ENCODE data around the gene RNF5. TPM values are rescaled to one million over a fixed set of nuclear protein-coding genes. Genes with fewer than 3 reads are reported as not detected.
"Not testable (repeated sequence)": the region's sequence is repeated elsewhere in the genome, so short reads cannot be mapped to it uniquely, and the experiment has no call there.

The RNF5 gene
- total RNA-seq, 3 donors from 2014 or later: 56.3 to 78.0 (median 70.5) TPM

DNA sequence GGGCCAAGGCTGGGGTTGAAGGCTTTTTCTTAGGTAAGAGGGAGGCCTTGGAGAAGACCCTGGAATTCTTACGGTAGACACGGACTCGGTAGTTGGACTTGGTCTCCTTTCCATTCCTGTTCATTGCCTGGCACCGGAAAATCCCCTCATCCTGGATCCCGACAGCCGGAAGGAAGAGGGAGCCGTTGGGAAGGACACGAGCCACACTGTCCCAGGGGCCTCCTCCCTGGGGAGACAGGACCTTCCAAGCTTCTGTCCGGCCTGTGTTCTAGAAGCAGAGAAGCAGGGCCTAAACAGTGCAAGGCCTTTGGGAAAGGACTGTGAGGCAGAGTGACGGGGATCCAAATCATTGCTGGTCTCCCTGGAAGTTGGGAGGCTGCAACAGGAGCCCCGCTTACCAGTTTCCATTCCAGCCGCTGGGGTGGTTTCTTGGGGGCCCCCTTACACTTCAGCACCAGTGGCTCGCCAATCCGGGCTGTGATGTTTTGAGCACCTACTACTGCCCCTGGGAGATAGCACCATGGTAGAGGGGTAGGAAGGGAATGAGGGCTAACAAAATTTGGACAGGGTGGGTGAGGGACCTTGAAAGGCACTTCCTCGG is 5.4 kb downstream of the RNF5 start:
- Histone ChIP-seq H3K4me1 (peaks cover 0 to 10% of the 10 kb centered on the region in 2 donors), H3K36me3 (no peaks in the 10 kb centered on the region), H3K9me3 (no peaks in the 10 kb centered on the region), H3K27me3 (no peaks in the 10 kb centered on the region), H3K27ac (peak overlapping the region; percentile 40 to 75), H3K4me3 (no peak overlapping the region)
- TF ChIP-seq POLR2AphosphoS5 (IDR thresholded peaks at IDR 0.05) (no peak), POLR2A (IDR thresholded peaks at IDR 0.05) (no peak)
- TF ChIP-seq, protein P1, sequence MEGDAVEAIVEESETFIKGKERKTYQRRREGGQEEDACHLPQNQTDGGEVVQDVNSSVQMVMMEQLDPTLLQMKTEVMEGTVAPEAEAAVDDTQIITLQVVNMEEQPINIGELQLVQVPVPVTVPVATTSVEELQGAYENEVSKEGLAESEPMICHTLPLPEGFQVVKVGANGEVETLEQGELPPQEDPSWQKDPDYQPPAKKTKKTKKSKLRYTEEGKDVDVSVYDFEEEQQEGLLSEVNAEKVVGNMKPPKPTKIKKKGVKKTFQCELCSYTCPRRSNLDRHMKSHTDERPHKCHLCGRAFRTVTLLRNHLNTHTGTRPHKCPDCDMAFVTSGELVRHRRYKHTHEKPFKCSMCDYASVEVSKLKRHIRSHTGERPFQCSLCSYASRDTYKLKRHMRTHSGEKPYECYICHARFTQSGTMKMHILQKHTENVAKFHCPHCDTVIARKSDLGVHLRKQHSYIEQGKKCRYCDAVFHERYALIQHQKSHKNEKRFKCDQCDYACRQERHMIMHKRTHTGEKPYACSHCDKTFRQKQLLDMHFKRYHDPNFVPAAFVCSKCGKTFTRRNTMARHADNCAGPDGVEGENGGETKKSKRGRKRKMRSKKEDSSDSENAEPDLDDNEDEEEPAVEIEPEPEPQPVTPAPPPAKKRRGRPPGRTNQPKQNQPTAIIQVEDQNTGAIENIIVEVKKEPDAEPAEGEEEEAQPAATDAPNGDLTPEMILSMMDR (IDR thresholded peaks at IDR 0.05): no peak
- intact Hi-C loops (cut with DNase I; ENCODE audit: low total_unique reads): no loop called here
- no peak for DNase-seq (ENCODE audit: low spot score in 2 of 2)

DNA sequence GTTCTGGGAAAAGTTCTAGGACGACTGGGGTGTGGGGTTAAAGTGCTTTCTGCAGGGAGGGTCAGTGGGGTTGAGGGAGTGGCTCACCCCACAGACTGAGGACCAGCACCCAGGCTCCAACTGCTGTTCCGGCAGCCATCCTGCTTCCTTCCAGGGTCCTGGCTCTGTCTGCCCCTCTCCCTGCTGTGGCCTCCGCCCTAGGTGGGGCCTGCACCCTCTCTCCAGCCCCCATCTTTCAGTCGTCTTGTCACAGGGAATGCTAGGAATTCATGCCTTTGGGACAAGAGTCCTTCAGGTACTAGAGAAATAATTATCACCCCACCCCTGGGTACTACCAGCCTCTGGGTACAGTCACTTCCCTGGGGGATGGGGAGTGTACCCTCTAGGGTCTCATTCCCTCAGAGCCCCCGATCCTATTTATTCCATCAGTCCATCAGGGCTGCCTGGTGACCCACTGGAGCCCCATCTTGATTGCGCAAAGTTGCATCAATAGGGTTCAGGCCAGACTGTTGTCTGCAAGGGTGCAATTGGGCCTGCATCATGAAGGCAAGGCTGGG is 6.0 kb downstream of the RNF5 start, which contains the start of gene AGER:
Gene AGER, minus strand, starts transcription at position 170 of the 557 bp plus-strand sequence. Its CDS starts 31 bp downstream, at position 139.
- DNase-seq (ENCODE audit: low spot score in 2 of 2): no peak
- no peak within 1 kb of the TSS for H3K4me3 ChIP-seq
- intact Hi-C loops (cut with DNase I; ENCODE audit: low total_unique reads): no loop called here
- TF ChIP-seq POLR2A (IDR thresholded peaks at IDR 0.05): no peak
- TF ChIP-seq, protein P1 (IDR thresholded peaks at IDR 0.05): no peak
- TF ChIP-seq POLR2AphosphoS5 (IDR thresholded peaks at IDR 0.05): no peak
- H3K36me3 ChIP-seq: no peaks in the 10 kb centered on the region
- H3K27ac ChIP-seq: peak within 1 kb of the TSS; percentile 42 to 75
- no peaks in the 10 kb centered on the region for H3K27me3 ChIP-seq
- no peaks in the 10 kb centered on the region for H3K9me3 ChIP-seq
- peaks cover 0 to 6% of the 10 kb centered on the region in 2 donors for H3K4me1 ChIP-seq

DNA sequence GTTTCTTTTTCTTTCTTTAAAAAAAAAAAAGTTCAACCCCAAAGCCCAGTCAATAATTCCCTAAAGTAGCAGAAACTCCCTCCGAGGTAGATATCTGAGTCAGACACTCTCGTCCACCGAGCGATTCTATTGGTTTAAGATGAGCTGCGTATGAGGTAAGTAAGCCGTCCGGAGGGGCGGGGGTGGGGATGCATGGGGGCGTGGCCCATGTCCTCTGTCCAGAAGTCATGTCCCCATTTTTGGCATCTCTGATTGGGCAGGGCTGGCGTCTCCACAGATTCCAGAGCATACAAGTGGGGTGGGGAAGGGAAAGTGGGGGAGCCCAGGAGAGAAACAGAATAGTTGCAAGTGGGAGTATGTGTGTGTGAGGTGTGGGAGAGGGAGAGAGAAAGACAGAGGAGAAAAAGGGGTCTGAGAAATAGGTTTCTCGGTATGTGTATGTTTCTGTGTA is 7.5 kb downstream of the RNF5 start:
- H3K36me3 ChIP-seq; intact Hi-C loops (cut with DNase I; ENCODE audit: low total_unique reads); H3K27me3 ChIP-seq: not testable (repeated sequence)

DNA sequence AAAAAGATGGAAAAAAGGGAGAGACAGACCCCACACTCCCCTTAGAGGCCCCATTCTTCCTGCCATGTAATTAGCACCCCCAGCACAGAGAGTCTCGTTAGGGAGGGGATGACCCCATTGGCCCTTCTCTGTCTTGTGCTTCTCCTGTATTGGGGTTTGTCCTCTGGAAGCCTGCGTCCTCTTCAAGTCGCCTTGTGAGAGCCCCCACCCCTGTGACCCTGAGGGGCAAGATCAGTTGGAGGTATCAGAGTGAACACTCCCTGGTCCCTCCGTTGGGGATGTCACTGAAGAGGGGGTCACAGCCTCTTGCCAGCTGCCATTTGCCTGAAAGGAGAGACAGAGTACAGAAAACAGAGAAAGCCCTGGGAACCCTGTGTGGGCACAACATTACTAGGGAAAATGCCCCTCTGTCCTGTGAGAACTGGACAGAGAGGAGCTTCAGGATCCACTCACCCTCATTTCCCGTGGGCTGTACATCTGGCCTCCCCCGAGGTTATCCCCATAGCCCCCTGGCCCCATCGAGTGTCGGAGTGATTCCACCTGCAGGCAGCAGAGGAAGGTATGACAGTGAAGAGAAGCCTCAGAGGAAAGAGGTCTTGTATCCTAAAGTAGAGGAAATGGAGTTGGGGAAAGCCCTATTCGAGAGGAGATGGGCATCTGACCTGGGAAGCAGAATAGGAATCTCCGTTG is 8.1 kb downstream of the RNF5 start:
- intact Hi-C loops (cut with DNase I; ENCODE audit: low total_unique reads); DNase-seq (ENCODE audit: low spot score in 2 of 2); H3K9me3 ChIP-seq; H3K36me3 ChIP-seq; H3K4me3 ChIP-seq; H3K4me1 ChIP-seq; H3K27me3 ChIP-seq: not testable (repeated sequence)
- H3K27ac ChIP-seq: peak overlapping the region; percentile 97 to 98

More for the DNA sequence above, 7.5 kb downstream of the RNF5 start:
- not testable (repeated sequence) for H3K9me3 ChIP-seq, H3K4me3 ChIP-seq, H3K4me1 ChIP-seq
- H3K27ac ChIP-seq: peak overlapping the region; percentile 97 to 98
- DNase-seq (ENCODE audit: low spot score in 2 of 2): peak; percentile 74 to 79

DNA sequence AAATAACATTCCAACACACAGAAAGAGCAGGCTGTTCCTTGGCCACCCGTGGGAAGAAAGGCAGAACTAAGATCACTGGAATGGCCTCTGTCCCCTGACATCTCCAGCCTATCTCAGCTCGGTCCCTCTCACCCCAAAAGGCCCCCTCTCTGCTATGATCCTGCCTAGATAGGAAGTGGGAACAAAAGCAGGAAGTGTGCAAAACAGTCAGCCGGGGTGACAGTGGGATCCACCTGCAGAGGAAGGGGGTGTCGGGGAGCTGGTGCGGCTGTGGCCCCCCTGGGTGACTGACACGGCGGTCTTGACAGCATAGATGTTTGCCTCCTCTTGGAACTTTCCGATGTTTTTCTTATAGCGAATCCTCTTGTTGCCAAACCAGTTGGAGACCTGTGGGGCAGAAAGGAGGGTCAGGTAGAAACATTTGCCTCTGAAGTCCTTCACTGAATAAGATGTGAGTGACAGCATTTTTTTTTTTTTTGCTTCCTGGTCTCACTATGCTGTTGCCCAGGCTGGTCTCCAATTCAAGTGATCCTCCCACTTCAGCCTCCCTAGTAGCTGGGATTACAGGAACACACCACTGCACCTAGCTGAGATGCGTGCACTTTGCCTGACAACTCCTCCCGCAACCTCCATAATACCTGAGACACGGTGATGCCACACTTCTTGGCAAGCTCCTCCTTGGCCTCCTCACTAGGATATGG is 9.0 kb downstream of the RNF5 start:
- no peak overlapping the region for H3K4me3 ChIP-seq
- H3K36me3 ChIP-seq: no peaks in the 10 kb centered on the region
- TF ChIP-seq, protein P1 (IDR thresholded peaks at IDR 0.05): no peak
- TF ChIP-seq POLR2AphosphoS5 (IDR thresholded peaks at IDR 0.05) (no peak), POLR2A (IDR thresholded peaks at IDR 0.05) (no peak)
- H3K27ac ChIP-seq: peak overlapping the region; percentile 97 to 98
- H3K9me3 ChIP-seq: no peaks in the 10 kb centered on the region
- no peaks in the 10 kb centered on the region for H3K27me3 ChIP-seq
- H3K4me1 ChIP-seq: peaks cover 0 to 6% of the 10 kb centered on the region in 2 donors
- DNase-seq (ENCODE audit: low spot score in 2 of 2): no peak
- intact Hi-C loops (cut with DNase I; ENCODE audit: low total_unique reads): no loop called here

DNA sequence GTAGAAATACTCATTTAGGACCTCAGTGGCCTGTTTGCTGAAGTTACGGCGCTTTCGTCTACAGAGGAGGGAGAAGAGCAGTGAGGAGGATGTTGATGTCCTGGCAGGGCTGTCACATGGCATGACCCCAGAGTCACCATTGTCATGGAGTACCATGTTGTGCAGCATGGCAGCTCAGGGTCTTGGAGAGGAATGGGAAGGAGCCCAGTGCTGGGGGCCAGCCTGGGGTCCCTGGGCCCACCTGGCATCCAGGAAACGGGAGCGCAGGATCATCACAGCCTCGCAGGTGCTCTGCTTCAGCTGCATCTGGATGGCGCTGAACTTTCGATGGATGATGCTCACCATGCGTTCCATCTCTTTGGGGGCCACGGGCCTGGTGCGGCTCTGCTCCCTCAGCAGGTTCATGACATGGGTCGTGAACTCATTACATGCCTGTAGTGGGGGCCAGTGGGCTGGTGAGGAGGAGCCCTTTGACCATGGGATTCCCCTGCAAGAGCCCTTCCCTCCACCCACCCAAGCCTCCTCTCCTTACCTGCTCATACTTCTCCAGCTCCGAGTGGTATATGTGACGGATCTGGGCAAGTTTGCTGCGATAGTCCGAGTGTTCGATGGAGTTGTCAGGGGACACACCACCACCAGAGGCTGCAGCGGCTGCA is 9.6 kb downstream of the RNF5 start:
- H3K27ac ChIP-seq: peak overlapping the region; percentile 97 to 98
- peak overlapping the region in 2 of 3 donors; percentile 74 to 76 for H3K4me3 ChIP-seq
- DNase-seq (ENCODE audit: low spot score in 2 of 2); H3K9me3 ChIP-seq; intact Hi-C loops (cut with DNase I; ENCODE audit: low total_unique reads); H3K4me1 ChIP-seq; H3K27me3 ChIP-seq; H3K36me3 ChIP-seq: not testable (repeated sequence)
